ENCODE results near the gene EBF4.

The EBF4 gene

GRCh38 chr20:2729251-2729713 lies 36.7 kb downstream of the EBF4 start:
- peak; percentile 89 for ATAC-seq (replicated peaks)
- H3K9me3 Mint-ChIP-seq, result no peaks in the 10 kb centered on the region
- DNase-seq, result peak in 1 of 3 experiments; percentile 38
- H3K4me3 Mint-ChIP-seq, result peak overlapping the region; percentile 57 to 65
- no peaks in the 10 kb centered on the region for H3K27me3 Mint-ChIP-seq
- H3K4me1 Mint-ChIP-seq (ENCODE audit: low read depth in 2 of 2), result peaks cover 15 to 18% of the 10 kb centered on the region in 2 donors
- peaks cover 3% of the 10 kb centered on the region for H3K36me3 Mint-ChIP-seq (ENCODE audit: insufficient read depth)
- peak overlapping the region; percentile 87 to 90 for H3K27ac Mint-ChIP-seq

GRCh38 chr20:2729791-2730190 lies 37.2 kb downstream of the EBF4 start:
- peaks cover 3% of the 10 kb centered on the region for H3K36me3 Mint-ChIP-seq (ENCODE audit: insufficient read depth)
- H3K4me3 Mint-ChIP-seq, result peak overlapping the region; percentile 57 to 65
- peak; percentile 3 for ATAC-seq (replicated peaks)
- no peaks in the 10 kb centered on the region for H3K9me3 Mint-ChIP-seq
- no peaks in the 10 kb centered on the region for H3K27me3 Mint-ChIP-seq
- no peak for DNase-seq
- H3K4me1 Mint-ChIP-seq (ENCODE audit: low read depth in 2 of 2), result peaks cover 15 to 18% of the 10 kb centered on the region in 2 donors
- peak overlapping the region; percentile 87 to 90 for H3K27ac Mint-ChIP-seq

GRCh38 chr20:2734899-2735298 lies 42.3 kb downstream of the EBF4 start:
- ATAC-seq (replicated peaks), result no peak
- no peak for DNase-seq
- H3K9me3 Mint-ChIP-seq, result no peaks in the 10 kb centered on the region
- no peak overlapping the region for H3K27ac Mint-ChIP-seq
- H3K4me1 Mint-ChIP-seq (ENCODE audit: low read depth in 2 of 2), result peaks cover 16 to 19% of the 10 kb centered on the region in 2 donors
- H3K4me3 Mint-ChIP-seq, result no peak overlapping the region
- H3K27me3 Mint-ChIP-seq, result peaks cover 6 to 10% of the 10 kb centered on the region in 2 donors
- H3K36me3 Mint-ChIP-seq (ENCODE audit: insufficient read depth), result peaks cover 3% of the 10 kb centered on the region

GRCh38 chr20:2736441-2736840 lies 43.9 kb downstream of the EBF4 start:
- Mint-ChIP-seq H3K4me3 (no peak overlapping the region), H3K27ac (peak overlapping the region in 1 of 2 donors; percentile 33), H3K27me3 (peaks cover 6 to 10% of the 10 kb centered on the region in 2 donors), H3K4me1 (ENCODE audit: low read depth in 2 of 2) (peaks cover 21% of the 10 kb centered on the region in 2 donors), H3K36me3 (ENCODE audit: insufficient read depth) (no peaks in the 10 kb centered on the region), H3K9me3 (no peaks in the 10 kb centered on the region)
- ATAC-seq (replicated peaks), result no peak
- no peak for DNase-seq

GRCh38 chr20:2738331-2739041 lies 45.9 kb downstream of the EBF4 start:
- DNase-seq, result no peak
- Mint-ChIP-seq H3K9me3 (no peaks in the 10 kb centered on the region), H3K4me1 (ENCODE audit: low read depth in 2 of 2) (peaks cover 38 to 40% of the 10 kb centered on the region in 2 donors), H3K27me3 (peaks cover 6 to 10% of the 10 kb centered on the region in 2 donors), H3K36me3 (ENCODE audit: insufficient read depth) (peaks cover 13% of the 10 kb centered on the region), H3K4me3 (peak overlapping the region in 1 of 2 donors; percentile 47), H3K27ac (peak overlapping the region; percentile 1 to 33)
- ATAC-seq (replicated peaks), result no peak

- peaks cover 13% of the 10 kb centered on the region for H3K36me3 Mint-ChIP-seq (ENCODE audit: insufficient read depth)
- H3K9me3 Mint-ChIP-seq, result no peaks in the 10 kb centered on the region
- no peak for ATAC-seq (replicated peaks)
- no peak for DNase-seq
- H3K27ac Mint-ChIP-seq, result peak overlapping the region in 1 of 2 donors; percentile 33
- peaks cover 6 to 10% of the 10 kb centered on the region in 2 donors for H3K27me3 Mint-ChIP-seq
- peaks cover 38 to 40% of the 10 kb centered on the region in 2 donors for H3K4me1 Mint-ChIP-seq (ENCODE audit: low read depth in 2 of 2)
- H3K4me3 Mint-ChIP-seq, result no peak overlapping the region
Observed at GRCh38 chr20:2739042-2739398, 46.4 kb downstream of the EBF4 start.

- ATAC-seq (replicated peaks) (no peak), DNase-seq (no peak)
- peak overlapping the region; percentile 43 to 81 for H3K4me3 Mint-ChIP-seq
- H3K36me3 Mint-ChIP-seq (ENCODE audit: insufficient read depth), result peaks cover 13% of the 10 kb centered on the region
- no peaks in the 10 kb centered on the region for H3K9me3 Mint-ChIP-seq
- peak overlapping the region; percentile 88 to 94 for H3K27ac Mint-ChIP-seq
- peaks cover 6 to 10% of the 10 kb centered on the region in 2 donors for H3K27me3 Mint-ChIP-seq
- H3K4me1 Mint-ChIP-seq (ENCODE audit: low read depth in 2 of 2), result peaks cover 38 to 40% of the 10 kb centered on the region in 2 donors
Observed at GRCh38 chr20:2740702-2741101, 48.1 kb downstream of the EBF4 start.

GRCh38 chr20:2741463-2741862 lies 48.9 kb downstream of the EBF4 start:
- H3K4me1 Mint-ChIP-seq (ENCODE audit: low read depth in 2 of 2), result peaks cover 37 to 40% of the 10 kb centered on the region in 2 donors
- H3K27me3 Mint-ChIP-seq, result peaks cover 4 to 6% of the 10 kb centered on the region in 2 donors
- H3K36me3 Mint-ChIP-seq (ENCODE audit: insufficient read depth), result peaks cover 13% of the 10 kb centered on the region
- DNase-seq (no peak), ATAC-seq (replicated peaks) (peak; percentile 91)
- peak overlapping the region; percentile 88 to 94 for H3K27ac Mint-ChIP-seq
- H3K9me3 Mint-ChIP-seq, result no peaks in the 10 kb centered on the region
- H3K4me3 Mint-ChIP-seq, result peak overlapping the region; percentile 43 to 81

GRCh38 chr20:2741881-2742280 lies 49.3 kb downstream of the EBF4 start:
- H3K27me3 Mint-ChIP-seq, result peaks cover 0 to 2% of the 10 kb centered on the region in 2 donors
- DNase-seq, result no peak
- H3K9me3 Mint-ChIP-seq, result no peaks in the 10 kb centered on the region
- peak overlapping the region; percentile 43 to 81 for H3K4me3 Mint-ChIP-seq
- peak; percentile 53 for ATAC-seq (replicated peaks)
- H3K36me3 Mint-ChIP-seq (ENCODE audit: insufficient read depth), result peaks cover 13% of the 10 kb centered on the region
- H3K27ac Mint-ChIP-seq, result peak overlapping the region; percentile 88 to 94
- peaks cover 35 to 40% of the 10 kb centered on the region in 2 donors for H3K4me1 Mint-ChIP-seq (ENCODE audit: low read depth in 2 of 2)

GRCh38 chr20:2742431-2742830 lies 49.9 kb downstream of the EBF4 start:
- H3K9me3 Mint-ChIP-seq, result no peaks in the 10 kb centered on the region
- H3K4me1 Mint-ChIP-seq (ENCODE audit: low read depth in 2 of 2), result peaks cover 35 to 40% of the 10 kb centered on the region in 2 donors
- peak overlapping the region; percentile 43 to 81 for H3K4me3 Mint-ChIP-seq
- peaks cover 13% of the 10 kb centered on the region for H3K36me3 Mint-ChIP-seq (ENCODE audit: insufficient read depth)
- peak overlapping the region; percentile 88 to 94 for H3K27ac Mint-ChIP-seq
- H3K27me3 Mint-ChIP-seq, result no peaks in the 10 kb centered on the region
- ATAC-seq (replicated peaks) (no peak), DNase-seq (no peak)

- DNase-seq, result peak; percentile 70 to 73 (median 71)
- Mint-ChIP-seq H3K9me3 (no peaks in the 10 kb centered on the region), H3K36me3 (ENCODE audit: insufficient read depth) (peaks cover 13% of the 10 kb centered on the region), H3K4me3 (peak overlapping the region; percentile 70 to 81), H3K4me1 (ENCODE audit: low read depth in 2 of 2) (peaks cover 35 to 38% of the 10 kb centered on the region in 2 donors), H3K27ac (peak overlapping the region; percentile 88 to 94), H3K27me3 (no peaks in the 10 kb centered on the region)
- peak; percentile 60 for ATAC-seq (replicated peaks)
Observed at GRCh38 chr20:2742934-2743559, 50.5 kb downstream of the EBF4 start.

GRCh38 chr20:2745060-2745910 lies 52.7 kb downstream of the EBF4 start:
- H3K36me3 Mint-ChIP-seq (ENCODE audit: insufficient read depth), result peaks cover 13% of the 10 kb centered on the region
- DNase-seq (no peak), ATAC-seq (replicated peaks) (no peak)
- peaks cover 32 to 34% of the 10 kb centered on the region in 2 donors for H3K4me1 Mint-ChIP-seq (ENCODE audit: low read depth in 2 of 2)
- no peak overlapping the region for H3K4me3 Mint-ChIP-seq
- no peaks in the 10 kb centered on the region for H3K9me3 Mint-ChIP-seq
- no peaks in the 10 kb centered on the region for H3K27me3 Mint-ChIP-seq
- peak overlapping the region in 1 of 2 donors; percentile 39 for H3K27ac Mint-ChIP-seq
